ACC112 (cell line): Measurements from ENCODE around the gene CCL4L2.
"Not testable (repeated sequence)": the region's sequence is repeated elsewhere in the genome, so short reads cannot be mapped to it uniquely, and the experiment has no call there.

Experiments
- H2AFZ ChIP-seq: fragments of 200-600 bp; sonication (generic); one replicate; pipeline ENCODE4 v1.6.0; 2017; ENCODE audit warnings: antibody characterized with exemption, low read length; ENCODE audit not compliant: unreplicated experiment
- H3K27ac ChIP-seq: fragments of 200-600 bp; sonication (generic); 2 replicates; pipeline ENCODE4 v1.5.1; 2014; ENCODE audit warnings: low read depth, mild to moderate bottlenecking, antibody characterized with exemption, low read length, moderate library complexity
- H3K27me3 ChIP-seq: fragments of 200-600 bp; sonication (generic); 2 replicates; pipeline ENCODE4 v1.6.1; 2014; ENCODE audit warnings: mild to moderate bottlenecking, antibody characterized with exemption, low read length, moderate library complexity, mixed read lengths; ENCODE audit not compliant: insufficient read depth
- H3K36me3 ChIP-seq: fragments of 200-600 bp; sonication (generic); 2 replicates; pipeline ENCODE4 v1.6.1; 2016; ENCODE audit warnings: mild to moderate bottlenecking, antibody characterized with exemption, low read length, moderate library complexity, mixed read lengths; ENCODE audit not compliant: insufficient read depth
- H3K4me1 ChIP-seq: fragments of 200-600 bp; sonication (generic); one replicate; pipeline ENCODE4 v1.6.1; 2016; ENCODE audit warnings: low read length, mixed read lengths; ENCODE audit not compliant: insufficient read depth, unreplicated experiment, control insufficient read depth
- H3K4me3 ChIP-seq: fragments of 200-600 bp; sonication (generic); 2 replicates; pipeline ENCODE4 v1.5.1; 2014; ENCODE audit warnings: mild to moderate bottlenecking, low read depth, low read length
- H3K79me2 ChIP-seq: fragments of 200-600 bp; sonication (generic); one replicate; pipeline ENCODE4 v1.6.0; 2016; ENCODE audit warnings: low read length; ENCODE audit not compliant: control insufficient read depth, unreplicated experiment, insufficient read depth

Gene CCL4L2

DNA sequence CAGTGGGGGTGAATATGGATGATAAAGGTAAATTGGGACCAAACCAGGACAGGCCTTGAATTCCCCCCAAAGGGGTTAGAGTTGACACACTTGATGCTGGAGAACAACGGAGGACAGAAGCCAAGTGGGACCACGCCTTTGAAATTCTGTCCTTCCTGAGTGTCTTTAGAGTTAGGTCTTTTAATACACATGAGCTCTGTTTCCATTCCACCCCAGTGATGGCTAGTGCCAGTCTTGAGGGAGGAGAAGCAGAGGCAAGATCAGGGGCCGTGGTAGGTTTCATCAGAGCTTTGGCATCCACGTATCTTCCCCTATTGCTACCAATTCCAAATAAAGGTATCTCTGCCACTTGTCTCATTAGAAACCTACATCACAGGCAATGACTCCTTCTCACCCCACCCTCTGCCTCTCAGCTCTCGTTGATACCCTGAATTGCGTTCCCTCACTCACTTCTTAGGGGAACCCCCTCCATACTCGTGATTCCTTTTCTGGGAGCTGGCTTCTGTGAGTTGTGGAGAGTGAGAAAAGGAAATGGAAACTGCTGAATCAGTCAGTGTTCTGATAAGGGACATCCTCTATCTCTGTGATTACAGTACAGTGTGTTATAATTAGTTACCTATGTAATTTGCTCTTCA, 11.9 kb upstream of the CCL4L2 start:
- H3K4me1 ChIP-seq: peaks cover 16% of the 10 kb centered on the region
- no peaks in the 10 kb centered on the region for H3K36me3 ChIP-seq

DNA sequence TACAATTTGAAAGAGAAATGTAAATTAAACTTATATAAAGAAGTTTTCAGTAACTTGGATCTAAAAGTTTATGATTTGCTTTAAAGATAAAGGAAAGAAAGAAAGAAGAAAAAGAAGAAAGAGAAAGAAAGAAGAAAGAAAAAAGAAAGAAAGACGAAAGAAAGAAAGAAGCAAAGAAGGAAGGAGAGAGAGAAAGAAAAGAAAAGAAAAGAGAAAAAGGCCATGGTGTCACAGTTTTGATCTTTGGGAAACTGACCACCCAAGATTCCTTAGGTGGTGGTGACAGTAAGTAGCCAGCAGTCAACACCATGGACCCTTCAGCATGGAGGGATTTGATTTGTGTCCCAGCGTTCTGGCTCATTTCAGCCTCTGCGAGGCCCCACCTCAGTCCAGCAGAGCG, 9.8 kb upstream of the CCL4L2 start:
- peaks cover 16% of the 10 kb centered on the region for H3K4me1 ChIP-seq
- H3K4me3 ChIP-seq, H3K27ac ChIP-seq, H3K79me2 ChIP-seq, H3K36me3 ChIP-seq, H2AFZ ChIP-seq, H3K27me3 ChIP-seq: not testable (repeated sequence)

More for the DNA sequence above, 11.9 kb upstream of the CCL4L2 start:
- Histone ChIP-seq H3K27ac (no peak overlapping the region), H2AFZ (no peak overlapping the region), H3K27me3 (no peaks in the 10 kb centered on the region), H3K4me3 (no peak overlapping the region), H3K79me2 (no peaks in the 10 kb centered on the region)

DNA sequence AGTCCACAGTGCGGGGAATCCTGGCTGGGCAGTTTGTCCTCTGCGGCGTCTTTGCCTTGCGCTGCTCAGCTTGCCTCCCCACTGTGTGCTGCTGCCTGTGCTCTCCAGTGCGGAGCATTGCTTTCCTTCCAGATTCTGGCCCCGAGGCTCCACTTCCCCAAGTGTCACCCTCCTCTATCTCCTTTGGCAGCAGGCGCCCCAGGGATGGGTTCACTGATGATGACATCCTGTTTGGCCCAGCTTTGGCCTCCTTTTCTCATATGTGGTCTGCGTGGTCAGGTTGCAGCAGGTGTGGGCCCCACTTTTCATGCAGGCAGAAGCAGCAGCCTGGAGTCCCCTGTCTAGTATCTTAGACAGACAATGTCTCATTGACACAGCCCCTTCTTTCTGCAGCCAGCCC, 9.4 kb upstream of the CCL4L2 start:
- not testable (repeated sequence) for H2AFZ ChIP-seq, H3K27ac ChIP-seq, H3K36me3 ChIP-seq, H3K79me2 ChIP-seq, H3K4me3 ChIP-seq
- Histone ChIP-seq H3K4me1 (peaks cover 16% of the 10 kb centered on the region), H3K27me3 (peaks cover 11% of the 10 kb centered on the region)

DNA sequence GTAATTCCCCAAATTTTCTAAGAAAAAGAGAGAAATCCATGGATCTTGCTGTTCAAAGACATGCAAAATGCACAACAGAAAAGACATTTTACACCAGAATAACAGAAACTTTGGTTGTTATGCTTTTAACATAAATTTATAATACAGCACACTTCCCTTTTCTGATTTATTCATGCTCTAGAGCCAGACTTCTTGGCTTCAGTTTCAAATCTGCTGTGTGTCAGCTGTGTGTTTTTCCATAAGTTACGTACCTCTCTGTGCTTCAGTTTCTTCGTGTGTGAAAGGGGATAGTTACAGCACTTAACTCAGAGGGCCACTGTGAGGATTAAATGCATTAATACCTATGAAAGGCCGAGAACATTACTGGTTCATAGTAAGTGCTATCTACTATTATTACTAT, 7.5 kb upstream of the CCL4L2 start:
- H2AFZ ChIP-seq: no peak overlapping the region
- H3K4me1 ChIP-seq: peaks cover 5% of the 10 kb centered on the region
- H3K79me2 ChIP-seq: no peaks in the 10 kb centered on the region
- no peak overlapping the region for H3K27ac ChIP-seq
- H3K36me3 ChIP-seq: no peaks in the 10 kb centered on the region
- no peak overlapping the region for H3K4me3 ChIP-seq
- peaks cover 21% of the 10 kb centered on the region for H3K27me3 ChIP-seq

DNA sequence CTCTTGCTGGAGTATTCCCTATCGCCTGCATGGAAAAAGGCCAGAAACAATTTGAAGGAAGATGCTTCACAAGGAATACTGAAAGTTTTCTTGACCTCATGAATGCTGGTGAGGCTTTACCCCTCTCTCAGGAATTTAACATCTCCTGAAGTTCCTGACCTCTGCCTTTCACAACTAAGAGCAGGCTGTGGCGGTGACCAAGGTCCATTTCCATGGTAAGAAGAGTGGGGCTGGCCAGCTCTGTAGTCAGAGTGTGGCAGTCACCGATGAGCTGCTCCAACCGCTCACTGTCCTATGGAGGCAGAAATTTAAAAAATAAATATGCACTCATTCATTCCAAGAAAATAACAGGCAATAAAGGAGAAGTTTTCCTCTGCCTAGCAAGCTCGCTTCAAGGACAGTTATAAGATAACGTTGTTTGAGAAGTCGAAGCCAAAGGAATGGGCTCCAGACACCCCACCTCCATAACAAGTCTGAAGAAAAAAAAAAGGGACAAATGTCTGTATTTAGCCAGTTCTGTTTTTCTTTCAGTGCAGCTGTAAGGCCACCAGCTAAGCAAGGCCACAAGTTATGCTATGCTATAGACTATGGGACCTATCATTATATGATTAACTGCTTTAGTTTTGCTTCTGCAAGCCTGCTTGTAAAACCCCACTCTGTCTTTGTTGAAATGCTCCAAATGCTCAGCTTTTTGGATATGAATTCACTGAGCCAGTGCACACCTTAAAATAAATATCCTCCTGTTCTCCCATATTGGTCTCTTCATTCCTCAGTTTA, 6.0 kb upstream of the CCL4L2 start:
- peaks cover 27% of the 10 kb centered on the region for H3K27me3 ChIP-seq
- H2AFZ ChIP-seq: no peak overlapping the region
- no peaks in the 10 kb centered on the region for H3K4me1 ChIP-seq
- H3K27ac ChIP-seq: no peak overlapping the region
- H3K36me3 ChIP-seq: no peaks in the 10 kb centered on the region
- H3K4me3 ChIP-seq: no peak overlapping the region
- H3K79me2 ChIP-seq: no peaks in the 10 kb centered on the region

DNA sequence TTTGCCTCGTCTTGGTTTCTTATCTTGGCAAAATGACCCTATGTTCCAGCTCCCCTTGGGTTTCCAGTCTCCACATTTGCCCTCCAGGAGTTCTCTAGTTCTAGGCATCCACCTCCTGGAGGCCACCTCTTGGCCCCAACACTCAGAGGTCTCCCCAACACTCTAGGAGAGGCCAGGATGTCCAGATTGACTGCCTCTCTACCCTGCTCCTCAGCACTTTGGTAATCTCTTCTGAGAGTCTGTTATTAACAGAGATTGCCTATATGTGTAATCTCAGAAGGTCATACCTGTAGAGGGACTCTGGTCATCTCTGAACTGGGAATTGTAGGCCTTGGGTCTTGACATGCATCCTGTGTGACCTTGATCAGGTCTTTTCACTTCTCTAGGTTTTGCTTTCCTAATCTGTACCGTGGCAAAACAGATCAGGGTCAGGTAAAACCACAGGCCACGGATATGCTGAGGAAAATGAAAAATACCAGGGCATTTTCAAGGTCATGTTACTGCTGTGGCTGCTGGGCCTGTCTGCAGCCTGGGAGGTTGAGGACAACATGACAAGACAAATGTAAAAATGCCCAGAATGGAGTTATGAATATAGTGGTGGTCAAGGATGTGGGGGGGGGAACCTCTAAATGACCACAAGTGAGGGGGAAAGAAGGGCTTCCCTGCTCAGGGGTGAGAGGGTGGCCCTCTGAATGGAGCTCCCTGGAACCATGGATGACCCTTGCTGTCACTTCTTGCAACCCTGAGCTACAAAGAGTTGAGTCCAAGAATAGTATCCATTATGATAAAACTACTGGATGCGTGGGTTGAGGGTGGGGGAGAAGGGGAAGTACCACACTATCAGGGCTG, 5.0 kb upstream of the CCL4L2 start:
- no peaks in the 10 kb centered on the region for H3K4me1 ChIP-seq

DNA sequence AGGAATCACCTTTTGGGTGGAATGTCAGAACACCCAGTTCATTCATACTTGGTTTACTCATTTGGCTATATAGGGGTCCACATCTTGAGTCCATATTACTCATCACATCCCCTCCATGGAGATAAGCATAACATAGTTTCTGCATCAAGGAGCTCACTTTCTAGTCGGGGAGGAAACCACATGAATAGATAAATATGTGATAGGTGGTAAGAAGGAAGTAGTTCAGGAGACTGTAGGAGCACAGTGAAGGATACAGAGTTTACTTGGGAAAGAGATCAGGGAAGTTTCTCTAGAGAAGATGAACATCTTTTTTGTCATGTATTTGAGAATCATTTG, 4.4 kb upstream of the CCL4L2 start:
- peaks cover 41% of the 10 kb centered on the region for H3K27me3 ChIP-seq
- not testable (repeated sequence) for H3K79me2 ChIP-seq, H3K36me3 ChIP-seq, H3K4me3 ChIP-seq, H3K4me1 ChIP-seq, H3K27ac ChIP-seq, H2AFZ ChIP-seq

More for the DNA sequence above, 5.0 kb upstream of the CCL4L2 start:
- Histone ChIP-seq H3K79me2 (no peaks in the 10 kb centered on the region), H3K36me3 (no peaks in the 10 kb centered on the region), H2AFZ (no peak overlapping the region), H3K4me3 (no peak overlapping the region), H3K27me3 (peaks cover 36% of the 10 kb centered on the region), H3K27ac (no peak overlapping the region)

DNA sequence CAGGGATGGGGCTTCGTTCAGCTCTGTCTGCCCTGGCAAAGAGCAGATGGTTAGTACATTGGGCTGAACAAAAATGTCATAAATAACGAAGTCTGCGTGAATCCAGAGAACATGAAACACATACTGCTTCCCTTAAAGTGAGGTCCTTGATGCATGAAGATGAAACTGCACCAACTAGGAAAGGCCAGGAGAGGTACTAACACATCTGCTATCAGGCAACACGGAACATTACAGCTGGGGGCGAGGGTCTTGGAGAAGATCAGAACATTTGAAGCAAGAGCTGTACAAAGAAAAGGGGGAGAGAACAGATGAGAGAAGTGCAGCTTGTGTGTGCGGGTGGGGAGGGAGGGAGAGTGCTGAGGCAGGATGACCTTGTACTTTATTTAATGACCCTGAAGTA, 3.5 kb upstream of the CCL4L2 start:
- not testable (repeated sequence) for H3K4me3 ChIP-seq, H3K79me2 ChIP-seq, H3K27ac ChIP-seq, H3K36me3 ChIP-seq, H2AFZ ChIP-seq, H3K4me1 ChIP-seq
- peaks cover 51% of the 10 kb centered on the region for H3K27me3 ChIP-seq

DNA sequence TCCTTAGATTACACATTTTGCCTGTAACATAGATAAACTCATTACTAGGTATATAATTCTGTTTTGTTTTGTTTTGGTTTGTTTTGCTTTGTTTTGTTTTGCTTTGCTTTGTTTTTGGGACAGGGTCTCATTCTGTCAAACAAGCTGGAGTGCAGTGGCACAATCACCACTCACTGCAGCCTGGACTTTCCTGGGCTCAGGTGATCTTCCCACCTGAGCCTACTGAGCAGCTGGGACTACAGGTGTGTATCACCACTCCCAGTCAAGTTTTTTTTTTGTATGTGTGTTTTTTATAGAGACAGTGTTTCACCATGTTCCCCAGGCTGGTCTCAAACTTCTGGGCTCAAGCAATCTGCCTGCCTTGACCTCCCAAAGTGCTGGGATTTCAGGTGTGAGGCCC, 1.3 kb upstream of the CCL4L2 start:
- H3K27me3 ChIP-seq: peaks cover 72% of the 10 kb centered on the region

DNA sequence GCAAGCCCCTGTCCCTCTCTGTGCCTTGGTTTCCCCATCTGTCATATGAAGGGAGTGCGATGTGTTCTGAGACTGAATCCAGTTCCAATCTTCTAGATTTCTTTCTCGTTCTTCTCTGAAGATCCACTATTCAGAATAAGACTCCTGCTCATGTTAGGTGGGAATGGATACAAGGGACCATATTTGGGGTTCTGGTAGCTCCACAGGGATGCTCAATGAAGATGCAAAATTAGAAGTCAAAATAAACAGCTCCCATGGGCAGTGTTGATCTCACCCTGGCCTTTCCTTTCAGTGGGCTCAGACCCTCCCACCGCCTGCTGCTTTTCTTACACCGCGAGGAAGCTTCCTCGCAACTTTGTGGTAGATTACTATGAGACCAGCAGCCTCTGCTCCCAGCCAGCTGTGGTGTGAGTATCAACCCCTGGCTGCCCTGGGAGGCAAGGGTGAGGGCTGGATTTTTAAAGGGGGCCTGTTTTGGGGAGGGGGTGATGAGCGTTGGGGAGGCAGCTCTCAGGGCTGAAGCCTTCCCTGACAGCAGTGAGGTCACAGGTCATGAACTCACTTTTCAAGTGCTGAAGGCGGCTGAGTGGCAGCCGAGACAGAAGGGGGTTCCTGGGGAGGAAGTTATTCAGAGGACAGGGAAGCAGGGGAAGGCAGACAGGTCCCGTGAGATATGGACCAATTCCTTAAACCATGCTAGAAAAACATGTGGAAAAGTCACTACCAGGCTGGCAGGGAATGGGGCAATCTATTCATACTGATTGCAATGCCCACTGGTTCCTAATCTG, 815 bp downstream of the CCL4L2 start:
- not testable (repeated sequence) for H3K27ac ChIP-seq, H2AFZ ChIP-seq, H3K36me3 ChIP-seq, H3K79me2 ChIP-seq, H3K4me3 ChIP-seq, H3K4me1 ChIP-seq
- H3K27me3 ChIP-seq: peaks cover 79% of the 10 kb centered on the region

More for the DNA sequence above, 1.3 kb upstream of the CCL4L2 start:
- H3K4me1 ChIP-seq: no peaks in the 10 kb centered on the region
- no peak overlapping the region for H3K4me3 ChIP-seq
- no peaks in the 10 kb centered on the region for H3K79me2 ChIP-seq
- H2AFZ ChIP-seq: no peak overlapping the region
- H3K36me3 ChIP-seq: no peaks in the 10 kb centered on the region
- H3K27ac ChIP-seq: no peak overlapping the region
